Left renal pelvis (tissue), 4 donors: Measurements from ENCODE around the gene RBMXL2. TPM values are rescaled to one million over a fixed set of nuclear protein-coding genes. Genes with fewer than 3 reads are reported as not detected.

Experiments
- DNase-seq, 4 donors: peaks; one replicate each; pipeline ENCODE4 v3.0.0-alpha.2; 2013; ENCODE audit warnings: low read depth in 4 of 4, low spot score in 3 of 4
- polyA plus RNA-seq, 4 donors: library from polyadenylated mRNA; unstranded; fragments of 120-200 nt; gene quantifications; one replicate each; pipeline ENCODE4 v1.2.1, GENCODE V29; 2013; ENCODE audit not compliant: insufficient read length in 4 of 4

Gene RBMXL2
- under 1 TPM in 3 of 4 donors, not detected in 1; 0.10 to 0.20 (median 0.18) TPM for polyA plus RNA-seq

- DNase-seq: no peak
Observed at GRCh38 chr11:7088921-7089320, at the start of gene RBMXL2. RBMXL2 (plus strand) TSS chr11:7088998; CDS start chr11:7089121, 123 bp downstream.

- DNase-seq: no peak
Observed at GRCh38 chr11:7046474-7047175, 42.2 kb upstream of the RBMXL2 start.

- DNase-seq: no peak
Observed at GRCh38 chr11:7050191-7050590, 38.6 kb upstream of the RBMXL2 start.

GRCh38 chr11:7056828-7057513 is 31.8 kb upstream of the RBMXL2 start:
- DNase-seq: no peak

GRCh38 chr11:7057641-7058040 is 31.2 kb upstream of the RBMXL2 start:
- no peak for DNase-seq

GRCh38 chr11:7060868-7061267 is 27.9 kb upstream of the RBMXL2 start:
- no peak for DNase-seq

- no peak for DNase-seq
Observed at GRCh38 chr11:7062534-7062933, 26.3 kb upstream of the RBMXL2 start.

GRCh38 chr11:7072401-7073028 is 16.3 kb upstream of the RBMXL2 start:
- DNase-seq: no peak

- DNase-seq: no peak
Observed at GRCh38 chr11:7077101-7077500, 11.7 kb upstream of the RBMXL2 start.

GRCh38 chr11:7079545-7080135 is 9.2 kb upstream of the RBMXL2 start:
- no peak for DNase-seq

GRCh38 chr11:7080900-7081299 is 7.9 kb upstream of the RBMXL2 start:
- no peak for DNase-seq

GRCh38 chr11:7081441-7081840 is 7.4 kb upstream of the RBMXL2 start:
- no peak for DNase-seq

GRCh38 chr11:7089328-7090251 is 792 bp downstream of the RBMXL2 start:
- no peak for DNase-seq

- DNase-seq: peak; percentile 8 to 29 (median 18)
Observed at GRCh38 chr11:7098235-7098832, 9.5 kb downstream of the RBMXL2 start.

GRCh38 chr11:7115780-7116179 is 27.0 kb downstream of the RBMXL2 start:
- no peak for DNase-seq

GRCh38 chr11:7116370-7116769 is 27.6 kb downstream of the RBMXL2 start:
- DNase-seq: no peak

- DNase-seq: no peak
Observed at GRCh38 chr11:7138051-7138450, 49.3 kb downstream of the RBMXL2 start.
